ENCODE data around the gene DEF6.
"Not testable (repeated sequence)": the region's sequence is repeated elsewhere in the genome, so short reads cannot be mapped to it uniquely, and the experiment has no call there.

Gene DEF6

DNA sequence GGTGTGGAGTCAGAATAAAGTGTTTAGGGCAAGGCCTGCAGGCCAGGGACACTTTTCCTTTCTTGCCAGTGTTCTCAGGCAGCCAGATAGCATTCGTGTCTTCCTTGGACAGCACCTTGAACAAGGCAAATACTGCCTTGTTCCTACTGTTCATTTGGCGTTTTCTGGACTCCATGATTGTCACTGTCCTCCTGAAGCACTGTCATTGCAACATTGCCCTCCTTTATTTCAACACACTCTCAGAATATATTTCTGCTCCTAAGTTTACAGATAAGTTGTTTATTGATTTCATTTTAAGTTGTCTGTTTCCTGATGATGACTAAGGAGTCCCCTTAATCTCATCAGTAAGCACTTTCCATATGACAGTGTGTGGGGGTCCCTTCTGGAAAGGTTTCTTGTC is 15.1 kb upstream of the DEF6 start:
- no peak for DNase-seq (ENCODE audit: low spot score)

DNA sequence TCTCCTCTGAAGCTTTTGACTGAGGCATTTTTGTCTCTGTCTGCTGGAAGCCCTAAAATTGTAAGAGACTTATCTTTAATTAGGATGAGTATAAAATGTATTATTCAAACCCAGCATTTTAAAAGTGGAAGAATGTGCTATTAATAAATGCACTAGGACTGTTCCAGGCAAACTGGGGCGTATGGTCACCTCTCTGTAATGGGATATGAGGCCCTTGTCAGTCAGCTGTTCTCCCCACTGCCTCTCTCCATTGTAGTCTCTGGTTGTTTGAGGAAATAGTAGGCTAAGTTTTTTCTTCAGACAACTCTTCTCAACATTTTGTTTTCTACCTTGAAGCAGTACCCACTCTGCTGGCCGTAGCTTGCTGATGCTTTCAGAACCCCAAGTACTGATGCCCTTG is 14.3 kb upstream of the DEF6 start:
- no peak for DNase-seq (ENCODE audit: low spot score)

DNA sequence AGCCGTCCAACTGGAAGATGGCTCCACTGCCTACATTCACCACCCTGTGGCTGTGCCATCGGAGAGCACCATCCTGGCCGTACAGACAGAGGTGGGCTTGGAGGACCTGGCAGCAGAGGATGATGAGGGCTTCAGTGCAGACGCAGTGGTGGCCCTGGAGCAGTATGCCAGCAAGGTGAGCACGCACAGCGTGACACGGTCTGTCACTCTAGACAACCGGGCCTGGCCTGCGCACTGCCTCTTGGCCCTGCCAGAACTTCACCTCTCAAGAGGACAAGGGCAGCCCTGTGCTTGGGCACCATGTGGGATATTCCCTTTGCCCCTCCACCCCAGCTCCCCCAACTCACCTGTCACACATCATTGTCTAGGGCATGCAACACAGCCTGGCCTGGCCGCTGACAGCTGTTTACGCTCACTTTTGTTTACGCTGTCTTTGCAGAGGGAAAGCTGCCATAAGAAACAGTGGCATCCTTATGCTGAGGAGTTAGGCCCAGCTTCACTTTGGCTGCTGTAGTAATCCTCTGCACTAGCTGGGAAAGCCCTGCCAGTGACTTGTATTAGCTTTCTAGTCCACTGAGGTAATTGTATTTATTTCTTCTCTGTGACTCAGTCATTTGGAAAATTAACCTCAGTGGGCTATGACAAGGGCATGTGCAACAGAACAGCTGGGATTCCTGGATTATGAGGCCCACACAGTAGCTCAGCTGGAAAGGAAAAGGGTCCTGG is 9.8 kb upstream of the DEF6 start:
- no peak for DNase-seq (ENCODE audit: low spot score)

DNA sequence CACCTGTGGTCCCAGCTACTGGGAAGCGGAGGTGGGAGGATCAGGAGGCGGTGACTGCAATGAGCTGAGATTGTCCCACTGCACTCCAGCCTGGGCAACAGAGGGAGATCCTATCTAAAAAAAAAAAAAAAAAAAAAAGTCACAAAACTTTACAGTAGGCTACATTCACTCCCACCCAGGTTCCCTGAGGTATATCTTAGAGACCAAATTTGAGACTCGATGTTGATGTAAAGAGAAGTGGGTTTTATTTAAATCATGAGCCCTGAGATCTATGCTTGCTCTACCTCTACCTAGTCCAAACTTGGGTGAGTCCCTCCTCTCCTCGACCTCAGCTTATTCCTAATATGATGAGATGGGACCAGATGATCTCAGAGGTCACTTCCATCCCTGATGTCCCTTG is 8.8 kb upstream of the DEF6 start:
- no peak for DNase-seq (ENCODE audit: low spot score)

DNA sequence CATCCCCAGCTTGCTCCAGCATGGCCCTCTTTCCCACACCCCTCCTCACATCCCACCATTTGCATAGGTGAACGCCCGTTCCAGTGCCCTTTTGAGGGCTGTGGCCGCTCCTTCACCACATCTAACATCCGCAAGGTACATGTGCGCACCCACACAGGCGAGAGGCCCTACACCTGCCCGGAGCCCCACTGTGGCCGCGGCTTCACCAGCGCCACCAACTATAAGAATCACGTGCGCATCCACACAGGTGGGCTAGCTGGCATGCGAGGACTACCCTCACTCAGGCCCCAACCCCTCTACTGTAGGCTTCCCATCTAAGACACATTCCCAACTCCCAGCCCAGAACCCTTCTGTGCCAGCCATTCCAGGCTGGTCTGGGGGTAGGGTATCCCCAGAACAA is 6.1 kb upstream of the DEF6 start:
- no peak for DNase-seq (ENCODE audit: low spot score)

DNA sequence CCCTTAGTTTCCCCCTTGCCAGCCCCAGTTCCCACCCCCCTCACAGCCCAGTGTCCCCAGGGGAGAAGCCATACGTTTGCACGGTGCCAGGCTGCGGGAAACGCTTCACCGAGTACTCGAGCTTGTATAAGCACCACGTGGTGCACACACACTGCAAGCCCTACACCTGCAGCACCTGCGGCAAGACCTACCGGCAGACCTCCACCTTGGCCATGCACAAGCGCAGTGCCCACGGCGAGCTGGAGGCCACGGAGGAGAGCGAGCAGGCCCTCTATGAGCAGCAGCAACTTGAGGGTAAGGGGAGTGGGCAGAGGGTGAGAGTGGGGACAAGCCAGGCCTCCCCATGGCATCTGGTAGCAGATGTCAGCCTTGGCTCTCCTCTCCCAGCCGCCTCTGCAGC is 5.1 kb upstream of the DEF6 start:
- DNase-seq (ENCODE audit: low spot score), result no peak

DNA sequence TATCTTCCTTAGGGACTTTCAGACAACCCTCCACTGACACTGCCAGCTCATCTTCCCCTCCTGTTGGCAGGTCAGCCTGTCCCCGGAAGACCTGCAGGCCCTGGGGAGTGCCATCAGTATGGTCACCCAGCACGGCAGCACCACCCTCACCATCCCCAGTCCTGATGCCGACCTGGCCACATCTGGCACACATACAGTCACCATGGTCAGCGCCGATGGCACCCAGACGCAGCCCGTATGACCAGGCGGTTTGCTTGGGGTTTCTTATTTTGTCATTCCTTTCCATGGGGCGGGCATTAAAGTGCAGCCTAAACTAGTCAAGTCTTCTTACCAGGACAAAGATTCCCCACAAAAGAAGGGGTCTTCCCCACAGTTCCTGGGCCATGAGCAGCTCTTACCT is 3.9 kb upstream of the DEF6 start:
- DNase-seq (ENCODE audit: low spot score), result no peak

DNA sequence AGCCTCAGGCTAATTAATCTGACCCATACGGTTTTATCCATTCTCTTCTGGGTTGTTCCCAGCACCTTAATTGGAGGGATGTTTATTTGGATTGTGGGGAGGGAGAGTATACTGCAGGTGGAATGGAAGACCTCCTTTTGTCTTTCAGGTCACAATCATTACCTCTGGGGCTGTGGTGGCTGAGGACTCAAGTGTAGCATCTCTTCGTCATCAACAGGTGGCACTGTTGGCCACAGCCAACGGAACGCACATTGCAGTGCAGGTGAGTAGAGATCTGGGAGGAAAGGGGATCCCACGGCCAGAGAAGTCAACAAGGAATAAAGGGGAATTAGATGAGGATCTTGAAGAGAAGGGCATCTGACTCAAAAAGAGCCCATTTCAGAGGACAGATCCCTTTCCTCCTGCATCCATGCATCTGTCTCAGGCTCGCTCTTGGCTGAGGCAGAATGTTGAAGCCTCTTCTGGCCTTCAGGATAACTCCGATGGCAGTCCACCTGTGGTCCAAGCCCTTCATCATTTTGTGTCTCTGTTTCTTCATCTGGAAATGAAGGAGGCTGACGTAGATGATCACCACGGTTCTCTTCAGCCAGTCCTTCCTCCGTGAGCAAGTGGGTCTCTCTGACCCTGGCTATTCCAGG is 3.2 kb upstream of the DEF6 start:
- DNase-seq (ENCODE audit: low spot score), result peak; percentile 32

DNA sequence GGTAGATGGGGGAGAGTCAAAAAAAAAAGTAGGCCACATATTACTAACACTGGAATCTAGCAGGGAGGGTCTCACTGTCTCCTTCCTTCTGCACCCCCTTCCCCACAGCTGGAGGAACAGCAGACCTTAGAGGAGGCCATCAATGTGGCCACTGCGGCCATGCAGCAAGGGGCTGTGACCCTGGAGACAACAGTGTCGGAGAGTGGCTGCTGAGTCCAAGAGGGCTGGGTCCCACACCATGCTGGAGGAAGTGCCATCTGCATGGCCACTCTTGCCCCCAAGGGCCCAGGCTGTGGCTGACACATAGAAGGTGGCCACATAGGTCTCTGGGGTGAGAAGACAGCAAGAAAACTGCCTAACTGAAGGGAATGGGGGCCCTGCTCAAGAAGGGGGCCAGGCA is 2.6 kb upstream of the DEF6 start:
- no peak for DNase-seq (ENCODE audit: low spot score)

DNA sequence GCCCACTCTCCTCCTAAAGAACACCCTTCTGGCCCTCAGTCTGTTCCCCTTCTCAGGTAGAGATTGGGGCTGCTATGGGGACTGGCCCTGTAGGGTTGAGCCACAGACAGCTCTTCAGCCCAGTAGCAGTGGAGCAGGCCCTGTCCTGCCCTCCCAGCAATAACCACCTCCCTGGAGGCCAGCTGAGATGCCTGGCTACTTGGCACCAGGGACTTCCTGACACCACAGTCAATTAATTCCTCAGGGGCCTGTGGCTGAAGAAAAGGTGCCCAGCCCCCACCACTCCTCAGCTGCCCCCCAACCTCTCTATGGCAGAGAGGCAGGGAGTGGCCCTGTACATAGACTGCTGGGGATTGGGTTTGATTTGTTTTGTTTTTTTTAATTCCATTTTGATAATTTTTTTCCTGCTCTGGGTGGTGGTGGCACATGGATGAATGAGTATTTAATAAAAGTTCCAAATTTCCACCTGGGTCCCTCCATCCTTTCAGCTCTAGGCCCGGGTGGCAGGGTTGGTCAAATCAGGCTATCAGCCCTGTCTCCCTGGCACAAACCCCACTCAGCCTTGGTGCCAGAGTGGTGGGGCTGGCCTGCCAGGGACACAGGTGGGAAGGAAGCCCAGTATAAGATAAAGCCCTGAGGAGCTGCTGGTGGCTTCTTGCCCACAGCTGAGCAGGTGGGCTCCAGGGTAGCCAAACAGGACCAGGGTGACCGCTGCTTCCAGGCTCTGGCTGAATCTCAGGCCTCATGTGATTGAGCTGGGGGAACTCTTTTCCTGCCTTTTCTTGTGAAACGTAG is 1.9 kb upstream of the DEF6 start:
- no peak for DNase-seq (ENCODE audit: low spot score)

DNA sequence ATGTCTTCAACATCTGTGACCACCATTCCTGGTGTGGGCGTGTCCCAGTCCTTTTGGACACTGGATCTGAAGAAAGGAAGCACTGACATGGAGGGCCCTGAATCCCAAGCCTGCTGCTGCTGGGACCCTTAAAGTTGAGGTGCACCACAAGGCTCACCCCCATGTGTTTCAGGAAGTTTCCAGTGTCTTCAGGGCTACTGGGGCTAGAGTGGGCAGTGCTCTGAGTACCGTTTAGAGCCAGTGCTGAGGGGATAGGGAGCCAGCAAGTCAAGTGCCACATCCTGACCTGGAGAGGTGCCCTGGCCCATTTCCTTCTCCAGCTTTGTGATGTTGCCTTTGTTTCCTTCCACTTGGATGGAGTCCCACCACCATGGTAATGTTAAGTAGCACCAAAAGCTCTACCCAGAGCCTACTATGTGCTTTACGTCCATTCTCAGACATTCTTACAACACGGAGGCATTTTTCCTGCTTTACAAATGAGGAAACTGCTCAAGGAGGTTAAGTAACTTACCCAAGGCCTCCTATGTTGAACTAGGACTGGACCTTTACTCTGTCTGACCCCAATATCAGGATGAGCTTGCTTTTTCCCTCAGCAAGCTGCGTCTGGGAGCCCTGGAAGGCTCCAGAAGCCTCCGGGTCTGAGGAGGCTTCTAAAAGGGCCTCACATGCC is 552 bp upstream of the DEF6 start:
- no peak for DNase-seq (ENCODE audit: low spot score)

DNA sequence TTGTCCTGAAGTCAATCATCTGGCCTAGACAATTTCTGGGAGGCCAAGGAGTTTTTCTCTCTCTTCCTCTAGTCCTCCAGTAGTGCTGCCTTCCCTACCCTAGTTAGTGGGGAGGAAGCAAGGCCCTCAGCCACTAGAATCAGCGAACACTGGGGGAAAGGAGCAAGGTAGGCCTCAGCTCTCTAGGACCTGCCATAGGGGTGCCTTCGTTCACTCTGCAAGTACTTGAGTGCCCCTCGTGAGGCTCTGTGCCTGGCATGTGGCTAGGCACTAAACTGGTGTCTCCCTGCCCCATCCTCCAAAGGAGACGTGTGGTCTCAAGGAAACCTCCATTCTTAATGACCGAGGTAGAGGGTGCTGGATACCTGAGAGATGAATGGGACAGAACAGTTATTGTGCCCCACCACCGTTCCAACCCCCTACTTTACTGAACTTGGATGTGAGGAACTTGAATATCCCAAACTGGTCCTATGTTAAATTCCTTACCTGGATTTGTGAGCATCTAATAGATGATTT is 1.1 kb downstream of the DEF6 start:
- no peak for DNase-seq (ENCODE audit: low spot score)

DNA sequence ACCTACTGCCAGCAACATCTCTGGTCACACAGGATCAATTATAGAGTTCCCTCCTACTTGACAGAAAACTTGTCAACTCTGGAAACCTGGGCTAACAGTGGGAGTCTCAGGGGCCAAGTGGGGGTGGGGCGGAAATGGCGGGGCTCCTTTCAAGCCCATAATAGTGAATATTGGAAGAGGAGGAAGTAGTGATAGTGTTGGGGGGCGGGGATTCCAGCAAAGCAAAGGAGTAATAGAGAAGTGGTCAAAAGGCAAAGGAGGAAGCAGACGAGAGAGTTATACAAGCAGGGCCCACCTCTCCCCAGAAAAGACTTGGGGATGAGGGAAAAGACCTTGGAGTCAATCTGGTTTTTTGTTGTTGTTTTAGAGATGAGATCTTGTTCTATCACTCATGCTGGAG is 2.1 kb downstream of the DEF6 start:
- DNase-seq (ENCODE audit: low spot score), result no peak

DNA sequence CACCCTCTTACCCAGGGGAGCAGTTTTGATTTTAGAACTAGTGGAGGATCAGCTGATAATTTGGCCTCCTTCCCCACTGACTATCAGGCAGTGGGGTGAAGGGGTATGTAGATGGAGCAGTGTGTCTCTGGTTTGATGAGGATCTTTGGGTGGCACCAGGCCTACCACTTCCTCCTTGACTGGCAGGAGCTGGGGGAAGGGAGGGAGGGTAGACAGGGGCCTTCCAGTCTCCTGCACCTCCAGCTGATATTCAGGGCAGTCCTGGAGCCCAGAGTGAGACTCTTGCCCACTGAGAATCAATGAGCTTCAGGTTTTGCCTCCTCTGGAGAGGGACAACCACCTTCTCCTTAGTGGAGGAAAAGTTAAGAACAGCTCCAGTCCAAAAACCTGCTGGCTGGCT is 3.2 kb downstream of the DEF6 start:
- DNase-seq (ENCODE audit: low spot score), result no peak

DNA sequence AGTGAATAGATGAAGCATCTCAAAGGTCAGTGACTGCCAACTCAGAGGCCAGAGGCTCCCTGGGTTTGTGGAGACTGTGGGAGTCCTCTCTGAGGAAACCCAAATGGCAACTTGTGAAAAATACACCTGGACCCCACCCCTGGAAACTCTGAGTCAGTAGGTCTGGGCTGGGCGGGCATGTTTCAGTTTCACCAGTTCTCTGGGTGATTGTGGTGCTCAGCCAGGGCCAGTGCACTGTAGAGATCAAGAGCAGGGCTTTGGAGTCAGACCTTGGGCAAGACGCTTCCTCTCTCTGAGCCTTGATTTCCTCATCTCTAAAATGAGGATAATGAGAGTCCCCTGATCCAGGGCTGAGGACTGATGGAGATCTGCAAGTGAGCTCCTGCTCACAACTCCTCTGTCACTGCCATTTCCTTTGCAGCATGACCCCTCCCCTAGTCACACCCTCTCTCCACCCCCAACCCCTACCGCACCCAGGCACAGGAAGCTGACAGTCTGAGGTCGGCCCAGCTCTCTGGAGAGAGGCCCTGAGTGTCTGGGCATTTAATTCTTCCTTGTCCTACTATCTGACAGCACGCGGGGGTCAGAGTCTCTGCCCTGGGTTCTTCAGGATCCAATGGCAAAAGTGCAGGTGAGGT is 5.1 kb downstream of the DEF6 start:
- no peak for DNase-seq (ENCODE audit: low spot score)

DNA sequence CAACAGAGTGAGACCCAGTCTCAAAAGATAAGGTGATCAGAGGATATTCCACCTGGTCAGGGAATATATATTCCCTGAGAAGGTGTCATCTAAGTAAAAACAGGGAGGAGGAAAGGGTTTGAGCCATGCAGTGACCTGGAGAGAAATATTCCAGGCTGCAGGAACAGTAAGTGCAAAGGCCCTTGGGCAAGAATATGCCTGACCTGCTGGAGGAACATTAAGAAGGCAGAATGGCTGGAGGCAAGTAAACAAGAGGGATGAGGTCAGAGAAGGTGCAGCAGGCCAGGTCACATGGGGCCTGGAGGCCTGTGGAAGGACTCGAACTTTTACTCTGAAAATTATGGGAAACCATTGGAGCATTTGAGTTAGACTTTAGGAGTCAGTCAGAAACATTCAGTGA is 6.7 kb downstream of the DEF6 start:
- DNase-seq (ENCODE audit: low spot score), result no peak

DNA sequence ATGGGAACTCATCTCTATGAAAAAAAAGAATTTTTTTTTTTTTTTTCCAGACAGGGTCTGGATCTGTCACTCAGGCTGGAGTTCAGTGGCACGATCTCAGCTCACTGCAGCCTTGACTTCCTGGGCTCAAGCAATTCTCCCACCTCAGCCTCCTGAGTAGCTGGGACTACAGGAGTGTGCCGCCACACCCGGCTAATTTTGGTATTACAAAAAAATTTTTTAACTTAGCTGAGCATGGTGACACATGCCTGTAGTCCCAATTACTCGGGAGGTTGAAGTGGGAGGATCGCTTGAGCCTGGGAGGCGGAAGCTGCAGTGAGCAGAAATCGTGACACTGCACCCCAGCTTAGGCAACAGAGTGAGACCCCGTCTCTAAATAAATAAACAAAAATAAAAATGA is 7.5 kb downstream of the DEF6 start:
- no peak for DNase-seq (ENCODE audit: low spot score)

DNA sequence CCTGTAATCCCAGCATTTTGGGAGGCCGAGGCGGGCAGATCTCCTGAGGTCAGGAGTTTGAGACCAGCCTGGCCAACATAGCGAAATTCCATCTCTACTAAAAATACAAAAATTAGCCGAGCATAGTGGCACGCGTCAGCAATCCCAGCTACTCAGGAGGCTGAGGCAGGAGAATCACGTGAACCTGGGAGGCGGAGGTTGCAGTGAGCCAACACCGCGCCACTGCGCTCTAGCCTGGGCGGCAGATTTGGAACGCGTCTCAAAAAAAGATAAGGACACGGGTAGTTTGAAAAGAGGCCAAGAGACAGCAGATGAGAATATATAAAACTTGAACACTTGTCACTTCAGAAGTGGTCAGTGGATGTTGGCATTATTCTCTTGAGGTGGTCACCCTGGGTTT is 9.5 kb downstream of the DEF6 start:
- not testable (repeated sequence) for DNase-seq (ENCODE audit: low spot score)

DNA sequence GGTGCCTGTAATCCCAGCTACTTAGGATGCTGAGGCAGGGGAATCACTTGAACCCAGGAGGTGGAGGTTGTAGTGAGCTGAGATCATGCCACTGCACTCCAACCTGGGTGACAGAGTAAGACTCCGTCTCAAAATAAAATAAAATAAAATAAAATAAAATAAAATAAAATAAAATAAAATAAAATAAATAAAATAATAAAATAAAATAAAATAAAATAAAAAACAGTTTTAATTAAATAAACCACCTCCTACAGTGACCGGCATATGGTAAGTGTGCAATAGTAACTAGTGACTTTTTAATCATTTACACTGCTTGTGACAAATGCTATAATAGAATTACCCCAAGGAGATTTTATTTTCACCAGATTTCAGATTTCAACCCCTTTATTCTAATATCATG is 10.9 kb downstream of the DEF6 start:
- not testable (repeated sequence) for DNase-seq (ENCODE audit: low spot score)

DNA sequence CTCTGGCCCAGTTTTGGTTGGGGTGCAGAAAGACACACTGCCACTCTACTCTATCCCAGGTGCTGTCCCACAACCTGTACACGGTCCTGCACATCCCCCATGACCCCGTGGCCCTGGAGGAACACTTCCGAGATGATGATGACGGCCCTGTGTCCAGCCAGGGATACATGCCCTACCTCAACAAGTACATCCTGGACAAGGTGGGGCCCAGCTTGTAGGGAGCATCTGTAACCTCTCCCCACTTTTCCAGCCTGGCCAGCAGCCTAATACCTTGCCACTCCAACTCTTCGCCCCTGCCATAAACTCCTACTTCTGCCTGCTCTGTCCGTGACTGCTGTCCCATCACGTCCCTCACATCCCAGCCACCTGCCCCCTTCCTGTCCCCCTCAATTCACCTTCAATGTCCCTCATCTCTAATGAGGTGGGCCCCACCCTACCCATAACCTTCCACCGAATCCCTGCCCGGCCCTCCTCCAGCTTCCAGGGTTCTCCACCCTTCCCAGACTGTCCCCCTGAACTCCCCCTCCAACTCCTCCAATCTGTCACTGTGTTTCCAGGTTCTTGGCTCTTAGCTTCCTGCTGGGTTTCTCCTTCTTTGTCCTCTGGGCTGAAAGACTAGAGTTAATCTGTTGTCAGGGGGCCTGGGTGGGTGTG is 12.1 kb downstream of the DEF6 start:
- DNase-seq (ENCODE audit: low spot score), result no peak

DNA sequence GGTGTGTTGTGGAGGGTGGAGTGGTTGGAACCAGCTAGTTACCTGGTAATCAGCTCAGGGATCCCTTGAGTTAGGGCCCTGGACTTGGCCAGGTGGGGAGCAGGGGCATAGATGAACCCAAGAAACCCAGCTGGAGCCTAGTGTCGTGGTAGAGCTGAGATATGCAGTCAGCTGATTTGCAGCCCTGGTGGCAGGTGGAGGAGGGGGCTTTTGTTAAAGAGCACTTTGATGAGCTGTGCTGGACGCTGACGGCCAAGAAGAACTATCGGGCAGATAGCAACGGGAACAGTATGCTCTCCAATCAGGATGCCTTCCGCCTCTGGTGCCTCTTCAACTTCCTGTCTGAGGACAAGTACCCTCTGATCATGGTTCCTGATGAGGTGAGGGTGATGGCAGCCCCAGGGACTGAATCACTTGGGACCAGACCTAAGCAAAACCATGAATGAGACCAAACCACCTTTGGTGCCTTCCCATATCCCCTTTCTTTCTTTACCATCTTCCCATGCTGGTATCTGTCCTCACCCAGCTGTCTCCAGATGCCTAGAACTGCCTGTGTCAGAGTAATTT is 12.7 kb downstream of the DEF6 start:
- no peak for DNase-seq (ENCODE audit: low spot score)

Data from hematopoietic multipotent progenitor cell treated with erythropoietin and hydrocortisone succinate and interleukin-3 and kit ligand, for 17 days (in vitro differentiated cells).